IMR-90 (cell line): ENCODE data around the gene MAST1. TPM values are rescaled to one million over a fixed set of nuclear protein-coding genes. Genes with fewer than 3 reads are reported as not detected.
"Not testable (repeated sequence)": the region's sequence is repeated elsewhere in the genome, so short reads cannot be mapped to it uniquely, and the experiment has no call there.

Source experiments
- ATAC-seq: fragments of 200-7000 bp; cut with Tn5 transposase; 2 replicates; pipeline ENCODE4 v1.9.1; 2020; ENCODE audit warnings: low read depth, mild to moderate bottlenecking, moderate library complexity
- BruUV-seq: library from RNA; stranded (reverse); fragments of 400-500 nt; replicated peaks from 2 replicates; lab custom pipeline; 2021; lab: Mats Ljungman, UMichigan
- CTCF ChIA-PET: fragments of 300-600 bp; formaldehyde crosslinking; extraction: SDS; loops from one replicate; lab custom pipeline; 2021; ENCODE audit warnings: antibody characterized with exemption; lab: Yijun Ruan, JAX
- POLR2A ChIA-PET: fragments of 300-600 bp; sonication (Branson Sonifier 250); formaldehyde crosslinking; loops from one replicate; lab custom pipeline; 2022; ENCODE audit warnings: antibody characterized with exemption; ENCODE audit not compliant: unreplicated experiment; lab: Charles Lee
- DNase-seq: peaks from one replicate; pipeline ENCODE4 v3.0.0; 2013
- H2AFZ ChIP-seq: replicated peaks from 2 replicates; pipeline ENCODE3; 2013; ENCODE audit warnings: low read length, mild to moderate bottlenecking; ENCODE audit not compliant: poor library complexity
- H2AK5ac ChIP-seq: 2 replicates; pipeline ENCODE4 v1.6.1; 2013; ENCODE audit warnings: low read depth, low read length, inconsistent platforms
- H2AK9ac ChIP-seq: replicated peaks from 2 replicates; pipeline ENCODE3; 2013; ENCODE audit warnings: mild to moderate bottlenecking, low read depth, low read length, moderate library complexity; ENCODE audit not compliant: poor library complexity
- H2BK120ac ChIP-seq: 2 replicates; pipeline ENCODE4 v1.6.1; 2013; ENCODE audit warnings: low read depth, low read length, inconsistent platforms
- H2BK15ac ChIP-seq: 3 replicates; pipeline ENCODE4 v1.6.1; 2013; ENCODE audit warnings: low read depth, low read length, inconsistent platforms
- H2BK20ac ChIP-seq: 2 replicates; pipeline ENCODE4 v1.6.1; 2013; ENCODE audit warnings: low read depth, mild to moderate bottlenecking, inconsistent platforms, low read length, moderate library complexity
- H2BK5ac ChIP-seq: 2 replicates; pipeline ENCODE4 v1.6.1; 2013; ENCODE audit warnings: mild to moderate bottlenecking, low read depth, low read length, inconsistent platforms; ENCODE audit not compliant: poor library complexity, severe bottlenecking
- H3K14ac ChIP-seq: replicated peaks from 2 replicates; pipeline ENCODE4 v1.6.1; 2013; ENCODE audit warnings: low read depth, low read length, inconsistent platforms
- H3K18ac ChIP-seq: 2 replicates; pipeline ENCODE4 v1.6.1; 2013; ENCODE audit warnings: low read depth, low read length, control low read depth
- H3K23ac ChIP-seq: 2 replicates; pipeline ENCODE4 v1.6.1; 2013; ENCODE audit warnings: low read depth, low read length, inconsistent platforms
- H3K27ac ChIP-seq: 2 replicates; pipeline ENCODE4 v1.5.1; 2013; ENCODE audit warnings: mild to moderate bottlenecking, control low read depth, low read length; ENCODE audit not compliant: insufficient read depth
- H3K27me3 ChIP-seq: 2 replicates; pipeline ENCODE4 v1.6.1; 2013; ENCODE audit warnings: low read length; ENCODE audit not compliant: control insufficient read depth, insufficient read depth
- H3K36me3 ChIP-seq: 2 replicates; pipeline ENCODE4 v1.6.1; 2013; ENCODE audit warnings: low read length, mixed read lengths; ENCODE audit not compliant: control insufficient read depth, insufficient read depth
- H3K4ac ChIP-seq: 2 replicates; pipeline ENCODE4 v1.6.1; 2013; ENCODE audit warnings: low read depth, low read length, inconsistent platforms
- H3K4me1 ChIP-seq: 2 replicates; pipeline ENCODE4 v1.6.1; 2013; ENCODE audit warnings: low read length, mixed read lengths; ENCODE audit not compliant: control insufficient read depth, insufficient read depth
- H3K4me2 ChIP-seq: 2 replicates; pipeline ENCODE4 v1.6.1; 2013; ENCODE audit warnings: low read depth, mild to moderate bottlenecking, control low read depth, low read length, moderate library complexity
- H3K4me3 ChIP-seq: 2 replicates; pipeline ENCODE4 v1.5.1; 2013; ENCODE audit warnings: low read depth, mild to moderate bottlenecking, control low read depth, low read length, moderate library complexity; ENCODE audit not compliant: insufficient read depth
- H3K56ac ChIP-seq: 2 replicates; pipeline ENCODE4 v1.6.1; 2013; ENCODE audit warnings: low read length, inconsistent platforms; ENCODE audit not compliant: insufficient read depth; ENCODE audit errors: extremely low read depth
- H3K79me1 ChIP-seq, 2 experiments: 2 replicates each; pipeline ENCODE4 v1.6.1; 2013; ENCODE audit warnings: low read length in 2 of 2, inconsistent platforms in 1 of 2, low read depth in 1 of 2
- H3K9ac ChIP-seq: 2 replicates; pipeline ENCODE4 v1.6.1; 2013; ENCODE audit warnings: low read depth, low read length, control low read depth
- H3K9me1 ChIP-seq: 2 replicates; pipeline ENCODE4 v1.6.1; 2013; ENCODE audit warnings: low read length, inconsistent platforms; ENCODE audit not compliant: insufficient read depth
- H3K9me3 ChIP-seq: 2 replicates; pipeline ENCODE4 v1.6.1; 2013; ENCODE audit warnings: low read length; ENCODE audit not compliant: control insufficient read depth, insufficient read depth
- H4K20me1 ChIP-seq: 2 replicates; pipeline ENCODE4 v1.6.1; 2013; ENCODE audit warnings: low read length, inconsistent platforms; ENCODE audit not compliant: insufficient read depth
- H4K5ac ChIP-seq: 2 replicates; pipeline ENCODE4 v1.6.1; 2013; ENCODE audit warnings: mild to moderate bottlenecking, low read depth, low read length, control low read depth
- H4K8ac ChIP-seq, 2 experiments: 2 replicates each; pipeline ENCODE4 v1.6.1; 2013; ENCODE audit warnings: low read depth in 2 of 2, low read length in 2 of 2, control low read depth in 1 of 2, inconsistent platforms in 1 of 2
- H4K91ac ChIP-seq: 2 replicates; pipeline ENCODE4 v1.6.1; 2013; ENCODE audit warnings: low read depth, low read length, inconsistent platforms; ENCODE audit not compliant: insufficient read depth
- CTCF ChIP-seq: conservative IDR thresholded peaks from 2 replicates; pipeline ENCODE4 v1.5.1; 2012; ENCODE audit warnings: mild to moderate bottlenecking, low read depth, low read length, improper control_type of control experiment
- FOS ChIP-seq: fragments of 150-350 bp; IDR thresholded peaks from 2 replicates; pipeline ENCODE4 v1.6.1; 2016; ENCODE audit warnings: low read depth, low read length
- POLR2A ChIP-seq: IDR thresholded peaks from 2 replicates; pipeline ENCODE4 v1.6.1; 2012; ENCODE audit warnings: mild to moderate bottlenecking, low read depth, low read length
- RAD21 ChIP-seq: IDR thresholded peaks from 2 replicates; pipeline ENCODE4 v1.6.1; 2012; ENCODE audit warnings: low read length, improper control_type of control experiment
- RCOR1 ChIP-seq: IDR thresholded peaks from 2 replicates; pipeline ENCODE4 v1.6.1; 2012; ENCODE audit warnings: mild to moderate bottlenecking, low read length, improper control_type of control experiment; ENCODE audit not compliant: insufficient replicate concordance
- WGBS, 2 experiments: methylation state at CpG; one replicate each; pipeline versions ENCODE4 v1.1.5 to v1.1.7; 2013; ENCODE audit warnings: missing lambda C conversion rate in 2 of 2; ENCODE audit not compliant: insufficient read length in 1 of 2; ENCODE audit errors: extremely low coverage in 2 of 2; 5-methylcytosine and 5-hydroxymethylcytosine counted together
- dilution Hi-C: fragments of 300-500 bp; cut with HindIII; formaldehyde crosslinking; loops from one replicate; pipeline ENCODE4 v1.14.3; 2018; ENCODE audit warnings: low sequenced_read_pairs; ENCODE audit not compliant: unreplicated experiment
- in situ Hi-C: fragments of 300-500 bp; cut with MboI; formaldehyde crosslinking; loops from 3 replicates; pipeline ENCODE4 v1.14.3; 2019; ENCODE audit warnings: low sequenced_read_pairs, inconsistent platforms, mixed read lengths
- intact Hi-C: fragments of 100-400 bp; cut with micrococcal nuclease; formaldehyde crosslinking; loops from 2 replicates; pipeline ENCODE4 v1.10.0; 2022
- polyA plus RNA-seq, 3 experiments: library from polyadenylated mRNA; depleted of rRNA; stranded (reverse); fragments of >200 nt; gene quantifications; 2 replicates each; pipeline ENCODE4 v1.2.3, GENCODE V29; 2012; ENCODE audit warnings: low replicate concordance in 1 of 3
- total RNA-seq: library from RNA; depleted of rRNA; stranded (reverse); fragments of >200 nt; gene quantifications from 2 replicates; pipeline ENCODE4 v1.2.3, GENCODE V29; 2012

Gene MAST1
- total and polyA plus RNA-seq, 2 of the 4 experiments (the other 2 are of a cell fraction) = 0.56 to 1.1 TPM

- Histone ChIP-seq H3K79me1 (no peaks in the 10 kb centered on the region), H3K9me3 (no peaks in the 10 kb centered on the region), H4K91ac (no peak overlapping the region), H3K36me3 (peaks cover 6% of the 10 kb centered on the region), H3K23ac (no peak overlapping the region), H2AK5ac (no peak overlapping the region), H4K5ac (no peak overlapping the region), H3K14ac (no peak overlapping the region), H2AK9ac (no peak overlapping the region), H3K4me2 (no peak overlapping the region), H2BK20ac (no peak overlapping the region), H3K18ac (no peak overlapping the region), H3K27me3 (no peaks in the 10 kb centered on the region), H3K9me1 (no peaks in the 10 kb centered on the region), H2BK5ac (no peak overlapping the region), H2BK120ac (no peak overlapping the region), H3K9ac (no peak overlapping the region), H3K27ac (no peak overlapping the region), H4K20me1 (no peaks in the 10 kb centered on the region), H3K56ac (no peak overlapping the region), H2AFZ (no peak overlapping the region), H3K4me3 (no peak overlapping the region), H3K4me1 (no peaks in the 10 kb centered on the region), H3K4ac (no peak overlapping the region), H2BK15ac (no peak overlapping the region), H4K8ac (no peak overlapping the region)
- no peak for ATAC-seq
- ChIA-PET CTCF (no interaction called here), POLR2A (no interaction called here)
- dilution Hi-C loops = no loop called here
- 82% methylated on average over 2 of the region's 7 CpGs; no CpG with 5 or more reads in 1 of the 2 experiments for WGBS, 2 experiments
- TF ChIP-seq RAD21 (no peak), RCOR1 (no peak), FOS (no peak), CTCF (no peak), POLR2A (no peak)
- intact Hi-C loops = no loop called here
- BruUV-seq = no TSS peak
- no peak for DNase-seq
- in situ Hi-C loops = no loop called here
Measured at GRCh38 chr19:12815088-12815487, 23.2 kb upstream of the MAST1 start.

GRCh38 chr19:12817188-12817587 lies 21.1 kb upstream of the MAST1 start:
- H4K8ac ChIP-seq, H4K20me1 ChIP-seq, DNase-seq, H2AK9ac ChIP-seq, H3K27me3 ChIP-seq, H3K4me3 ChIP-seq, ATAC-seq, POLR2A ChIA-PET, H3K9me1 ChIP-seq, H4K91ac ChIP-seq, H2BK20ac ChIP-seq, BruUV-seq, H3K56ac ChIP-seq, H2BK120ac ChIP-seq, H3K4me1 ChIP-seq, H3K9ac ChIP-seq, H2AK5ac ChIP-seq, H2AFZ ChIP-seq, H3K4me2 ChIP-seq, dilution Hi-C loops, H3K18ac ChIP-seq, in situ Hi-C loops, CTCF ChIA-PET, H3K23ac ChIP-seq, H3K14ac ChIP-seq, H4K5ac ChIP-seq, H3K27ac ChIP-seq, H3K4ac ChIP-seq, H3K79me1 ChIP-seq, H3K9me3 ChIP-seq, H3K36me3 ChIP-seq, intact Hi-C loops, H2BK15ac ChIP-seq, H2BK5ac ChIP-seq: not testable (repeated sequence)
- no CpG with 5 or more reads among the region's 6 CpGs for WGBS, 2 experiments
